SK-N-SH treated with all-trans-retinoic acid at 6 μM for 48 hours (cell line): ENCODE data around the gene USP35.

ENCODE experiments used
- ATAC-seq: fragments of 200-7000 bp; cut with Tn5 transposase; 3 replicates; pipeline ENCODE4 v1.9.1; 2020; ENCODE audit warnings: mild to moderate bottlenecking, moderate library complexity
- ARNTL ChIP-seq: fragments of 450-650 bp; formaldehyde crosslinking; IDR thresholded peaks from 2 replicates; pipeline ENCODE4 v1.5.0; 2020; ENCODE audit warnings: low read depth, mild to moderate bottlenecking, moderate library complexity, borderline replicate concordance
- ESRRG ChIP-seq: fragments of 250-450 bp; sonication (Bioruptor Pico); IDR thresholded peaks from 2 replicates; pipeline ENCODE4 v1.6.1; 2021; ENCODE audit warnings: mild to moderate bottlenecking
- OSR1 ChIP-seq: fragments of 250-450 bp; sonication (Bioruptor Pico); IDR thresholded peaks from 2 replicates; pipeline ENCODE4 v1.8.0; 2022; ENCODE audit warnings: moderate library complexity, mild to moderate bottlenecking, inconsistent platforms
- RARB ChIP-seq: fragments of 250-450 bp; sonication (Bioruptor Pico); IDR thresholded peaks from 2 replicates; pipeline ENCODE4 v1.8.0; 2021; ENCODE audit warnings: mild to moderate bottlenecking, moderate library complexity
- TCF4 ChIP-seq: fragments of 250-450 bp; sonication (Bioruptor Pico); IDR thresholded peaks from 2 replicates; pipeline ENCODE4 v1.8.0; 2021; ENCODE audit warnings: mild to moderate bottlenecking, moderate library complexity, borderline replicate concordance
- ZFP3 ChIP-seq: fragments of 250-450 bp; sonication (Bioruptor Pico); IDR thresholded peaks from 2 replicates; pipeline ENCODE4 v1.5.0; 2020; ENCODE audit warnings: mild to moderate bottlenecking, moderate library complexity
- ZNF565 ChIP-seq: fragments of 450-650 bp; formaldehyde crosslinking; conservative IDR thresholded peaks from 2 replicates; pipeline ENCODE4 v1.5.0; 2020; ENCODE audit warnings: low read depth, mild to moderate bottlenecking, moderate library complexity
- TF ChIP-seq, protein P1 (sequence below): fragments of 250-450 bp; sonication (Bioruptor Pico); IDR thresholded peaks from 2 replicates; pipeline ENCODE4 v1.5.1; 2020; ENCODE audit warnings: low read depth, mild to moderate bottlenecking, moderate library complexity
- TF ChIP-seq, protein P2 (sequence below): fragments of 250-450 bp; sonication (Bioruptor Pico); IDR thresholded peaks from 2 replicates; pipeline ENCODE4 v1.8.0; 2020; ENCODE audit warnings: mild to moderate bottlenecking, moderate library complexity, borderline replicate concordance
- TF ChIP-seq, protein P3 (sequence below): fragments of 250-450 bp; sonication (Bioruptor Pico); IDR thresholded peaks from 2 replicates; pipeline ENCODE4 v1.8.0; 2021; ENCODE audit warnings: low read depth, mild to moderate bottlenecking, moderate library complexity, borderline replicate concordance

USP35 gene

DNA sequence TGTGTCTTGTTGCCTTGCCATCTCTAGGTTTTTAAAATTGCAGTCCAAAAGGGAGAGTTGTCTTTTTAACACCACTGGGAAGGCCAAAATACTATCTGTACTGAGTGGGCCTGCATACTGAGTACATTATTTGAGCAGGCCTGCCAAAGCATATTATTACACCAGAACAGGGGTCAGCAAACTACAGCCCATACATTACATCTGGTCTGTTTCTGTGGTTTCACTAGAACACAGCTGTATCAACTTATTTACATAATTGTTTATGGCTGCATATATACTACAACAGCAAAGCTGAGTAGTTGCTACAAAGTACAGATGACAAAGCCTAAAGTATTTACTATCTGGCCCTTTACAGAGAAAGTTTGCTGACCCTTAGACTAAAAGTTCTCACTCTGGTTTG, 74.0 kb downstream of the USP35 start:
- TF ChIP-seq TCF4 (CRISPR knock-in tag), result no peak
- TF ChIP-seq ZNF565 (CRISPR knock-in tag), result no peak
- TF ChIP-seq, protein P1, sequence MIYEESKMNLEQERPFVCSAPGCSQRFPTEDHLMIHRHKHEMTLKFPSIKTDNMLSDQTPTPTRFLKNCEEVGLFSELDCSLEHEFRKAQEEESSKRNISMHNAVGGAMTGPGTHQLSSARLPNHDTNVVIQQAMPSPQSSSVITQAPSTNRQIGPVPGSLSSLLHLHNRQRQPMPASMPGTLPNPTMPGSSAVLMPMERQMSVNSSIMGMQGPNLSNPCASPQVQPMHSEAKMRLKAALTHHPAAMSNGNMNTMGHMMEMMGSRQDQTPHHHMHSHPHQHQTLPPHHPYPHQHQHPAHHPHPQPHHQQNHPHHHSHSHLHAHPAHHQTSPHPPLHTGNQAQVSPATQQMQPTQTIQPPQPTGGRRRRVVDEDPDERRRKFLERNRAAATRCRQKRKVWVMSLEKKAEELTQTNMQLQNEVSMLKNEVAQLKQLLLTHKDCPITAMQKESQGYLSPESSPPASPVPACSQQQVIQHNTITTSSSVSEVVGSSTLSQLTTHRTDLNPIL (CRISPR knock-in tag), result no peak
- TF ChIP-seq ARNTL (CRISPR knock-in tag), result no peak
- TF ChIP-seq, protein P2, sequence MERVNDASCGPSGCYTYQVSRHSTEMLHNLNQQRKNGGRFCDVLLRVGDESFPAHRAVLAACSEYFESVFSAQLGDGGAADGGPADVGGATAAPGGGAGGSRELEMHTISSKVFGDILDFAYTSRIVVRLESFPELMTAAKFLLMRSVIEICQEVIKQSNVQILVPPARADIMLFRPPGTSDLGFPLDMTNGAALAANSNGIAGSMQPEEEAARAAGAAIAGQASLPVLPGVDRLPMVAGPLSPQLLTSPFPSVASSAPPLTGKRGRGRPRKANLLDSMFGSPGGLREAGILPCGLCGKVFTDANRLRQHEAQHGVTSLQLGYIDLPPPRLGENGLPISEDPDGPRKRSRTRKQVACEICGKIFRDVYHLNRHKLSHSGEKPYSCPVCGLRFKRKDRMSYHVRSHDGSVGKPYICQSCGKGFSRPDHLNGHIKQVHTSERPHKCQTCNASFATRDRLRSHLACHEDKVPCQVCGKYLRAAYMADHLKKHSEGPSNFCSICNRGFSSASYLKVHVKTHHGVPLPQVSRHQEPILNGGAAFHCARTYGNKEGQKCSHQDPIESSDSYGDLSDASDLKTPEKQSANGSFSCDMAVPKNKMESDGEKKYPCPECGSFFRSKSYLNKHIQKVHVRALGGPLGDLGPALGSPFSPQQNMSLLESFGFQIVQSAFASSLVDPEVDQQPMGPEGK (CRISPR knock-in tag), result no peak
- TF ChIP-seq RARB, result no peak
- no peak for TF ChIP-seq OSR1 (CRISPR knock-in tag)
- no peak for TF ChIP-seq ZFP3 (CRISPR knock-in tag)
- TF ChIP-seq, protein P3, sequence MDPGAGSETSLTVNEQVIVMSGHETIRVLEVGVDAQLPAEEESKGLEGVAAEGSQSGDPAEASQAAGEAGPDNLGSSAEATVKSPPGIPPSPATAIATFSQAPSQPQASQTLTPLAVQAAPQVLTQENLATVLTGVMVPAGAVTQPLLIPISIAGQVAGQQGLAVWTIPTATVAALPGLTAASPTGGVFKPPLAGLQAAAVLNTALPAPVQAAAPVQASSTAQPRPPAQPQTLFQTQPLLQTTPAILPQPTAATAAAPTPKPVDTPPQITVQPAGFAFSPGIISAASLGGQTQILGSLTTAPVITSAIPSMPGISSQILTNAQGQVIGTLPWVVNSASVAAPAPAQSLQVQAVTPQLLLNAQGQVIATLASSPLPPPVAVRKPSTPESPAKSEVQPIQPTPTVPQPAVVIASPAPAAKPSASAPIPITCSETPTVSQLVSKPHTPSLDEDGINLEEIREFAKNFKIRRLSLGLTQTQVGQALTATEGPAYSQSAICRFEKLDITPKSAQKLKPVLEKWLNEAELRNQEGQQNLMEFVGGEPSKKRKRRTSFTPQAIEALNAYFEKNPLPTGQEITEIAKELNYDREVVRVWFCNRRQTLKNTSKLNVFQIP (CRISPR knock-in tag), result no peak
- no peak for TF ChIP-seq ESRRG (CRISPR knock-in tag)
- no peak for ATAC-seq
